BE2C (cell line): ENCODE data around the gene CUL3.
"Not testable (repeated sequence)": the region's sequence is repeated elsewhere in the genome, so short reads cannot be mapped to it uniquely, and the experiment has no call there.

ENCODE experiments used
- DNase-seq: peaks from one replicate; pipeline ENCODE4 v3.0.0-alpha.2; 2020
- H3K27me3 ChIP-seq: fragments of 250-450 bp; sonication (Bioruptor Pico); 2 replicates; pipeline ENCODE4 v1.5.1; 2020; ENCODE audit warnings: mild to moderate bottlenecking
- H3K36me3 ChIP-seq: fragments of 250-450 bp; sonication (Bioruptor Pico); 2 replicates; pipeline ENCODE4 v1.5.1; 2020; ENCODE audit warnings: mild to moderate bottlenecking
- H3K4me1 ChIP-seq: fragments of 250-450 bp; sonication (Bioruptor Pico); 2 replicates; pipeline ENCODE4 v1.5.1; 2020
- H3K4me3 ChIP-seq: 2 replicates; pipeline ENCODE4 v1.5.1; 2011; ENCODE audit warnings: low read depth, low read length
- H3K9me3 ChIP-seq: fragments of 250-450 bp; sonication (Bioruptor Pico); 2 replicates; pipeline ENCODE4 v1.5.1; 2020
- TF ChIP-seq, protein P1 (sequence below): IDR thresholded peaks from 2 replicates; pipeline ENCODE4 v1.5.1; 2012; ENCODE audit warnings: mild to moderate bottlenecking, low read depth, low read length

Gene CUL3

DNA sequence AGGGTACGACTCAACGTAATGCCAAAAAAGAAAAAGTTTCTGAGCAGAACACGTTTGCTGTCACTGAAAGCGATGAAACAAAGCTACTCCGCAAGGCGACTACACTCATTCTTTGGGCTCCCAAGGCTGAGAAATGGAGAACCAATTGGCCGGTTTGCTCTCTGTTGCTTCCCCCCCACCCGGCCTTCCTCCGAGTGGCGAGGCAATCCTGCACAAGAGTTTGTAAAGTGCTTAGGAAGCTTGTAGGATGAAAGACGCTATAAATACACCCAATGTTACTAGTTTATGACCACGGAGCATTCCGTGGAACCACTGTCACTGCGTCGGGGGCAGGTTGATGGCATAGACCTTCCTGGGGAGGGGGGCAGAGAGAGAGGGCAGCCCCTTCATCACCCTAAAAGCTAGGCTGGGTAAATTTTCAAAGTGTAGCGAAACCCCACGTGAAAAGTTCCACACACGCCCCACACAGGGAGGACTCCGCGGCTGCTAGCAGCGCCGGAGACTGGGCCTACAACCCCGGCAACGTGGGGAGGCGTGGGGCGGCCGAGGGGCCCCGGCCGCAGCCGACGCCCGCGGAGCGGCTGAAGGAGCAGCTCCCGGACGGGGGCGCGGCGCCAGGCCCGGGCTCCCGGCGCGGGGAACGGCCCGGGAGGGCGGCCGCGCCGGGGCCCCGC lies 915 bp downstream of the CUL3 start:
- Histone ChIP-seq H3K27me3 (no peaks in the 10 kb centered on the region), H3K4me3 (peak overlapping the region; percentile 88), H3K4me1 (peaks cover 7% of the 10 kb centered on the region; the same call in 1 of the 2 replicates), H3K36me3 (peaks cover 3% of the 10 kb centered on the region), H3K9me3 (no peaks in the 10 kb centered on the region)
- TF ChIP-seq, protein P1, sequence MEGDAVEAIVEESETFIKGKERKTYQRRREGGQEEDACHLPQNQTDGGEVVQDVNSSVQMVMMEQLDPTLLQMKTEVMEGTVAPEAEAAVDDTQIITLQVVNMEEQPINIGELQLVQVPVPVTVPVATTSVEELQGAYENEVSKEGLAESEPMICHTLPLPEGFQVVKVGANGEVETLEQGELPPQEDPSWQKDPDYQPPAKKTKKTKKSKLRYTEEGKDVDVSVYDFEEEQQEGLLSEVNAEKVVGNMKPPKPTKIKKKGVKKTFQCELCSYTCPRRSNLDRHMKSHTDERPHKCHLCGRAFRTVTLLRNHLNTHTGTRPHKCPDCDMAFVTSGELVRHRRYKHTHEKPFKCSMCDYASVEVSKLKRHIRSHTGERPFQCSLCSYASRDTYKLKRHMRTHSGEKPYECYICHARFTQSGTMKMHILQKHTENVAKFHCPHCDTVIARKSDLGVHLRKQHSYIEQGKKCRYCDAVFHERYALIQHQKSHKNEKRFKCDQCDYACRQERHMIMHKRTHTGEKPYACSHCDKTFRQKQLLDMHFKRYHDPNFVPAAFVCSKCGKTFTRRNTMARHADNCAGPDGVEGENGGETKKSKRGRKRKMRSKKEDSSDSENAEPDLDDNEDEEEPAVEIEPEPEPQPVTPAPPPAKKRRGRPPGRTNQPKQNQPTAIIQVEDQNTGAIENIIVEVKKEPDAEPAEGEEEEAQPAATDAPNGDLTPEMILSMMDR, result no peak
- DNase-seq, result peak; percentile 37

DNA sequence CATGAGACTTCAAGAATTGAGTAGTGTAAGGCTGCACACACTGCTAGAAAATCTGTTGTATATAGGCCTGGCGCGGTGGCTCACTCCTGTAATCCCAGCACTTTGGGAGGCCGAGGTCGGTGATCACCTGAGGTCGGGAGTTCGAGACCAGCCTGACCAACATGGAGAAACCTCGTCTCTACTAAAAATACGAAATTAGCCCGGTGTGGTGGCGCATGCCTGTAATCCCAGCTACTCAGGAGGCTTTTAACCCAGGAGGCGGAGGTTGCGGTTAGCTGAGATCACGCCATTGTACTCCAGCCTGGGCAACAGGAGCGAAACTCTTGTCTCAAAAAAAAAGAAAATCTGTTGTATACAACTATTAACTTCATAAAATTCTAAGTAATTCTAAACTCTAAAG lies 2.1 kb downstream of the CUL3 start:
- not testable (repeated sequence) for H3K4me1 ChIP-seq, DNase-seq, H3K9me3 ChIP-seq, H3K36me3 ChIP-seq, H3K27me3 ChIP-seq
- peak overlapping the region; percentile 88 for H3K4me3 ChIP-seq

DNA sequence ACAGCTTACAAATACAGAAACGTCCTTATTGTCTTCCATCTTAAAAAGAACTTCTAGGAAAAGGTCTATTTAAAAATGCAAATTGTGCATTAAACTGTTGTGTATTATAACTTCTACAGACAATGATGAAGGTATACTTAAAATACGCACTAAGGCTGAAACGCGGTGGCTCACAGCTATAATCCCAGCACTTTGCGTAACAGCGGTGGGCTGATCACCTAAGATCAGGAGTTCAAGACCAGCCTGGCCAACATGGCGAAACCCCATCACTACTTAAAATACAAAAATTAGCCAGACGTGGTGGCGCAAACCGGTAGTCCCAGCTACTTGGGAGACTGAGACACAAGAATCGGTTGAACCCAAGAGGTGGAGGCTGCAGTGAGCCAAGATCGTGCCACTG lies 4.9 kb downstream of the CUL3 start:
- DNase-seq, result no peak
- H3K4me3 ChIP-seq, result no peak overlapping the region
- no peaks in the 10 kb centered on the region for H3K9me3 ChIP-seq
- H3K4me1 ChIP-seq, result peaks cover 7% of the 10 kb centered on the region; the same call in 1 of the 2 replicates
- TF ChIP-seq, protein P1, result no peak
- H3K36me3 ChIP-seq, result peaks cover 3% of the 10 kb centered on the region
- H3K27me3 ChIP-seq, result no peaks in the 10 kb centered on the region

DNA sequence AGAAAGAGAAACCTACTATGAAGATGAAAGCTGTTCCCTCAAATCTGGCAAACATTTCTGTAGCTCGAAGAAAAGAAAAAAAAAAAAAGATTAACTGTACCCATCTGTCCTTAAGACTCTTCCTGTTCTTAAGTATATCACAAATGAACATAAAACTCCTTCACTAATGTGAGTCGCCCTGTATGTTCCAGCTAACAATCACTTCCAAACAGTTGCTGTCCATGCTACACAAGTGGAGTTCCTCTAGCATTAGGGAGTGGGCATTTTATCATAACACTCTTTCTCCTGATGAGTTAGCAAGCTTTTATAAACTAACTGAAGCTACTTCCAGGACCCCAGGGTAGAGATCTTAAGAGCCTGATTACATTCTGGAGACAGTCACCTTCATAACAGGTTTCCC lies 5.8 kb downstream of the CUL3 start:
- DNase-seq, result no peak
- no peaks in the 10 kb centered on the region for H3K27me3 ChIP-seq
- H3K36me3 ChIP-seq, result peaks cover 3% of the 10 kb centered on the region
- no peaks in the 10 kb centered on the region for H3K9me3 ChIP-seq
- TF ChIP-seq, protein P1, result no peak
- no peak overlapping the region for H3K4me3 ChIP-seq
- peaks cover 7% of the 10 kb centered on the region; the same call in 1 of the 2 replicates for H3K4me1 ChIP-seq

DNA sequence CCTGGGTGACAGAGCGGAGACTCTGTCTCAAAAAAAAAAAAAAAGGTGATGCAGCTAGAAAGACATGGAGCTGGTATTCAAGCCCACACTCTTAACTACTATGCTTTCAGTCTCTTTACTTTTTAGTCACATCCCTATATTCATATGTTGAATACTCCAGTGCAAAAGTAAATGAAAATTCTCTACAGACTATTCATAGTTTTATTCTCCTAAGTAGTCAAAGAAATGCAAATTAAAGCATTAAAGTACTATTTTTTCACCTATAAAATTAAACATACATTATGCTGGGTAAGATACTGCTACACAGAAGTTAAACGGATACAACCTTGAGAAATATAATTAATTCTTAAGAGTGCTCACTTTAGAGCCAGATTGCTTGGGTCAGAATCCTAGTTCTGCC lies 7.6 kb downstream of the CUL3 start:
- TF ChIP-seq, protein P1, result no peak
- no peak overlapping the region for H3K4me3 ChIP-seq
- H3K36me3 ChIP-seq, result peaks cover 3% of the 10 kb centered on the region; the same call in 1 of the 2 replicates
- H3K9me3 ChIP-seq, result no peaks in the 10 kb centered on the region
- DNase-seq, result no peak
- H3K27me3 ChIP-seq, result no peaks in the 10 kb centered on the region
- H3K4me1 ChIP-seq, result peaks cover 7% of the 10 kb centered on the region; the same call in 1 of the 2 replicates

DNA sequence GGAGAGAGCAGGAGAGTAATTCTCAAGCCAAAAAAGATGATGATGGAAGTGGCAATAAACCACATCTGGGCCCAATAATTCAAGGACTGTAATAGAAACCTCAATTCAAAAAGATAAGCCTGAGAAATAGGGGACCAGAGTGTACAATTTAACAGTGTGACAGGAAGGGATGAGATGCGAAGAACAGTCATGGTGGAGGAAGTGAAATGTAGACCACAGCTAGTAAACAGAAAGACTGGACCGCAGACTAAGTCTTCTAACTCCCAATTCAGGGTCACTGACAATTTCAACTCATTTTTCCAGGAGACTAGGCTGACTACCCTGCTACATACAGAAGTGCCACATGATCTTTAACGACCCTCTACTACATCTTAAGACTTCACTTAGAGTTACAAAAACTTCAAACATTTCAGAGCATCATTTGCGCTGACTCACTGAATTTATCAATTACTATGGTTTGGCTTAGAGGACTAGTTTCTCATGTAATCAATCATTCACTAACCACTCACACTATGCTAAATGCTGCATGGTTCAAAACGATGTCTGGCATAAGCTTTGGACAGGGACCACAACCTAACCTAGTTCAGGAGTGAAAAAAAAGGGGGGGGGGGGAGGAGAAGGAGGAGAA lies 9.0 kb downstream of the CUL3 start:
- DNase-seq, result no peak

More for the DNA sequence above, 9.0 kb downstream of the CUL3 start:
- H3K4me1 ChIP-seq, result peaks cover 7% of the 10 kb centered on the region; the same call in 1 of the 2 replicates
- H3K4me3 ChIP-seq, result no peak overlapping the region
- no peaks in the 10 kb centered on the region for H3K9me3 ChIP-seq
- TF ChIP-seq, protein P1, result no peak
- H3K36me3 ChIP-seq, result peaks cover 3% of the 10 kb centered on the region; the same call in 1 of the 2 replicates
- H3K27me3 ChIP-seq, result no peaks in the 10 kb centered on the region
